ENCODE data around the gene HUWE1.

The HUWE1 gene

GRCh38 chrX:53715346-53715924 is 28.9 kb upstream of the HUWE1 start (continued):
- no peak for TF ChIP-seq POU6F1 (CRISPR knock-in tag; IDR thresholded peaks at IDR 0.05; ENCODE audit: borderline replicate concordance, low read depth)
- TF ChIP-seq OSR1 (CRISPR knock-in tag; IDR thresholded peaks at IDR 0.05), result no peak
- no peak for TF ChIP-seq ZNF70 (CRISPR knock-in tag; IDR thresholded peaks at IDR 0.05)
- TF ChIP-seq ESRRG (CRISPR knock-in tag; IDR thresholded peaks at IDR 0.05), result no peak
- TF ChIP-seq TOX (CRISPR knock-in tag; IDR thresholded peaks at IDR 0.05; ENCODE audit: borderline replicate concordance), result no peak
- TF ChIP-seq ARNTL (CRISPR knock-in tag; IDR thresholded peaks at IDR 0.05; ENCODE audit: borderline replicate concordance, low read depth), result no peak
- no peak for TF ChIP-seq ZNF8 (CRISPR knock-in tag; IDR thresholded peaks at IDR 0.05)
- no peak for TF ChIP-seq ZNF565 (CRISPR knock-in tag; conservative IDR thresholded peaks at IDR 0.05; ENCODE audit: low read depth)
- no peak for TF ChIP-seq ISL1 (CRISPR knock-in tag; IDR thresholded peaks at IDR 0.05)

DNA sequence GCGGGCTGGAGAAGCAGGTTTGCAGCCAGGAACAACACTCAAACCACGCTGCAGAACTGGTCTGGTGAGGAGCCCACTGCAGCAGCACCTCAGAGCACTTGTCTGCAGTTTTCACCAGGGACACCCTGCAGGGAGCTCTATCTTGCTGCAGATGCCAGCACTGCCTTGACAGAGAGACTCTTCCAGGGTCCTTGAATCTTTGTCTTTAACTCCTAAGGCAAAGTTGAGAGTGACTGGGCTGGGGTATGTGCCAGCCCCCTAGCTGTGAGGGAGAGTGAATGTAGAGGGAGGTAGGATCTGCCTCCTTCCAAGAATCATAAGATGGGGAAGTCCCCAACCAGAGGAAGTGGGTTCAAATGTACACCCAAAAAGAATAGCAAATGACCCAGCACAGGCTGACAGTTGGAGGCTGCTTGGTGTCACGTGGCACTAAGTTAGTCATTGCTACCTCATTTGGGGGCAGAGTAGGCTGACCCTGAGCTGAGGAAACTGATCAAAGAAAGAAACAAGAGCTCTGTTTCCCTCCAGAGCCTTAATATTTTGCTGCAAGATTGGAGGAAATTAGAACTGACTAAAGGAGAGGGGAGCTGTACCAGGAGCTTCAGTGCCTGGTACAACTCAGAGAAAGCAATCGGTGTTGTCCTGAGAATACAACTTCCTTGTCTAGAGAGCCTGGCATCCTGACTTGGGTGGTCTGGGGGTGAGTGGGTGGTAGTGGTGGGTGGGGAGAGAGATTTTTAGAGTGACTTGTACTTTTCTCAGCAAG is 28.2 kb upstream of the HUWE1 start:
- TF ChIP-seq ZFP3 (CRISPR knock-in tag; IDR thresholded peaks at IDR 0.05), result no peak
- no peak for TF ChIP-seq ZC3H10 (CRISPR knock-in tag; IDR thresholded peaks at IDR 0.05)
- no peak for TF ChIP-seq CSRNP3 (CRISPR knock-in tag; IDR thresholded peaks at IDR 0.05)
- peak; percentile 49 for ATAC-seq

DNA sequence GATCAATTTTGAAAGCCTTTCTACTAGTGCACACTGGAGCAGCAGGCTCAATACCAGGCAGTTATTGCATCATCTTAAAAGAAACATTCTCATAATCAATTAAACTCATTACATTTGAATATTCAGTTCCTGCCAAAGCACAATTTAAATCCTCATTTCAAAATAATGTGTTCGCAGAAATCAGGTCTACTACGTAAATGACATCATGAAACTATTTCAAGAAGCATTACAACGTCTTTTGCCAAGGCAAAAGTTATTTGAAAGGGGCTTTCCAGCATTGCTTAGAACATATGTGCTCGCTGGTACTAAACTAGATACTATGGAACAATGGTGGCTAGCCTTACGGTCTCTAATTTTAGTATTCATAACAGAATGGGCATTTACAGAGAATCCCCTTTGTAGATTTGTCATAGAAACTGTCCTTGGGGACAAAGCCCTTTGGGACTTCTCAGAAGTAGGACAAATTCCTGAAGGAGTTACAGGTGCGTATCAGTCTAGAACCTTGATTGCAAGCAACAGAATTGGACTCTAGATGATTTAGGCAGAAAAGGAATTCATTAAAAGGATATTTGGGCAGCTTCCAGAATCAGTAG is 27.6 kb upstream of the HUWE1 start:
- TF ChIP-seq RARB (CRISPR knock-in tag; IDR thresholded peaks at IDR 0.05) (no peak), ISL1 (CRISPR knock-in tag; IDR thresholded peaks at IDR 0.05) (0 out of 2 replicates have a peak, but pooled peaks have one; percentile 8)
- ATAC-seq, result no peak

DNA sequence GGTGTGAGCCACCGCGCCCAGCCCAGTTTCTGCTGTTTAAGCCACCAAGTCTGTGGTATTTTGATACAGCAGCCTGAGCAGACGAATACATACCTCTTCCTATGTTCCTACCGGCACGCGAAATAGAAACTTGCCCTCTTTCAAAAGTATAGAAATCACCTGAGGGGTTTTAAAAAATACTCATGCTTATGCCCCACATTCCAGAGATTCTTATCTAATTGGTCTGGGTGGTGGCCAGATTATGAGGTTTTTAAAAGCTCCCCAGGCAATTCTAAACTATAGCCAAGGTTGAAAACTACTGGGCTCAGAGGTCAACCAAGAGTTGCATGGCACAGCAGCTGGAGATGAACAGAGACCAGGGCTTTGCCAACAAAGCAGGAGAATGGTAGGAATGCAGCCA is 24.9 kb upstream of the HUWE1 start:
- no peak for ATAC-seq
- no peak for TF ChIP-seq TOX (CRISPR knock-in tag; IDR thresholded peaks at IDR 0.05; ENCODE audit: borderline replicate concordance)
- no peak for TF ChIP-seq ISL1 (CRISPR knock-in tag; IDR thresholded peaks at IDR 0.05)
- no peak for TF ChIP-seq SNAI2 (CRISPR knock-in tag; IDR thresholded peaks at IDR 0.05)
- no peak for TF ChIP-seq CSRNP3 (CRISPR knock-in tag; IDR thresholded peaks at IDR 0.05)
- TF ChIP-seq TSHZ2 (CRISPR knock-in tag; IDR thresholded peaks at IDR 0.05), result no peak
- TF ChIP-seq CREB5 (CRISPR knock-in tag; IDR thresholded peaks at IDR 0.05; ENCODE audit: low read depth), result no peak
- no peak for TF ChIP-seq ZNF565 (CRISPR knock-in tag; conservative IDR thresholded peaks at IDR 0.05; ENCODE audit: low read depth)
- TF ChIP-seq POU6F1 (CRISPR knock-in tag; IDR thresholded peaks at IDR 0.05; ENCODE audit: borderline replicate concordance, low read depth), result no peak
- TF ChIP-seq ESRRG (CRISPR knock-in tag; IDR thresholded peaks at IDR 0.05), result no peak
- TF ChIP-seq RARB (CRISPR knock-in tag; IDR thresholded peaks at IDR 0.05), result no peak
- TF ChIP-seq OSR1 (CRISPR knock-in tag; IDR thresholded peaks at IDR 0.05), result no peak
- no peak for TF ChIP-seq ZNF8 (CRISPR knock-in tag; IDR thresholded peaks at IDR 0.05)
